ENCODE measurements around the gene ARMC10.
A peak's percentile ranks its signal among the peaks of the same experiment; 100 is the strongest.
"Not testable (repeated sequence)": the region's sequence is repeated elsewhere in the genome, so short reads cannot be mapped to it uniquely, and the experiment has no call there.

The ARMC10 gene

GRCh38 chr7:103079836-103080235 lies 4.9 kb downstream of the ARMC10 start:
- no peak for DNase-seq

DNA sequence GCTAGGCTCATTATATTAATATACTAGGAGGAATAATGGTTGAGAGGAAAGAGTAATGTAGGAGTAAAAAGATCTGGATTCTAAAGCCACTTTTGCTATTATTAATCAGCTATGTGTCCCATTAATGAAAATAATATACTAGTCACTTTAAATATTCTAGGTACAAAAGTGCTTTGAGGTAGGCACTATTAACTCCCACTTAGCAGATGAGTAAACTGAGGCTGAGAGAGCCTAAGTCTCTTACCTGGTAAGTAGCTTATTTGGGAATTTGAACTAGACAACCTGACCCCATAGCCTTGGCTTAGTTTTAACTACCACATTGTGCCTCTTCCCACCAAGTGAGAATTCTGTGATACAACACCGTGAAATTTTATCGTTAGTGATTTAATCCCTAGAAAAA lies 6.0 kb downstream of the ARMC10 start:
- DNase-seq = no peak

GRCh38 chr7:103082497-103082896 lies 7.6 kb downstream of the ARMC10 start:
- no peak for DNase-seq

- DNase-seq = no peak
These were observed 8.3 kb downstream of the ARMC10 start for GRCh38 chr7:103083210-103083609.

DNA sequence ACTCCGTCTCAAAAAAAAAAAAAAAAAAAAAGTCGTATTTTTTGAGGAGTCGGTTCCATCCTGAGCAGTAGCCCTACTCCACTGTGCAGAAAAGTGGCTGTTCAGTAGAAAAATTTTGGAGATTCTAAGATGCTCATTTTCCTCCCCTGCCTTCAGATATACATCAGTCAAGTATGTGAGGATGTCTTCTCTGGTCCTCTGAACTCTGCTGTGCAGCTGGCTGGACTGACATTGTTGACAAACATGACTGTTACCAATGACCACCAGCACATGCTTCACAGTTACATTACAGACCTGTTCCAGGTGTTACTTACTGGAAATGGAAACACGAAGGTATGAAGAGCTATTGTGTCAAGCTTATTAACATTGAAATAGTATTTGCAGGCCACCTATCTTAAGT lies 17.4 kb downstream of the ARMC10 start:
- not testable (repeated sequence) for DNase-seq

DNA sequence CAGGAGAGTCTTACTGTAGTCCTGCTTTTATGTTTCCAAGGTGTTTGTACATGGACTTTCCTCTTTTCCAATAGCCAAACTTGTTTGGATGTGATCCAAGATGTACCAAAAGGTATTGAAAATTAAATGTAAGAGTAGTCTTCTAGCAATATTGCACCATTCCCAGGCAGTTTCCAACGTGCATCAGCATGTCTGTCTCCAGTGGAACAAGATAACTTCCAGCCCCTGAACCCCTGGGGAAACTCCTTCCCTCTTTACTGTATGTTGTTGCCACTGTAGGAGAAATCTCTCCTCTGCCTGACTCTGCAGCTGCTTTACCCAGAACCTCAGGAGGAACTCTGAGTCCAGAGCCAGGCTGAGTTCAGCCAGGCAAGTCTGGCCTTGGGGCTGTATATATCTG lies 18.5 kb downstream of the ARMC10 start:
- DNase-seq = no peak

DNA sequence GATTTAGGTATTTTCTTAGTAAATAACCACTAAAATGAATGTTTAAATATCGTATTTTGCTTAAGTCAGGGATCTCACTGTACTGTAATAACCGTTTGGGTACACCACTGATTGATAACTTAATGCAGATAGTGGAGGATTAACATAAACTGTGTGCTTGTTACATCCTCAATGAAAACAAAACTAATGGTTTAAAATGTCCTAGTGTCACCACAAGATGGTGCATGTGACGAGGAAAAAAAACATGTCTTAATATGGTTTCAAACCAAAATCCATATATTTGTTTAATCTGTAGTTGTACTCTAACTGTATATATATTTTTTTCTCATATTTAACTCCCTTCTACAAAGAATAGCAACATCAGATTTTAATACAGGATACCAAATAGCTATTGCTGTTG lies 19.2 kb downstream of the ARMC10 start:
- DNase-seq = no peak

DNA sequence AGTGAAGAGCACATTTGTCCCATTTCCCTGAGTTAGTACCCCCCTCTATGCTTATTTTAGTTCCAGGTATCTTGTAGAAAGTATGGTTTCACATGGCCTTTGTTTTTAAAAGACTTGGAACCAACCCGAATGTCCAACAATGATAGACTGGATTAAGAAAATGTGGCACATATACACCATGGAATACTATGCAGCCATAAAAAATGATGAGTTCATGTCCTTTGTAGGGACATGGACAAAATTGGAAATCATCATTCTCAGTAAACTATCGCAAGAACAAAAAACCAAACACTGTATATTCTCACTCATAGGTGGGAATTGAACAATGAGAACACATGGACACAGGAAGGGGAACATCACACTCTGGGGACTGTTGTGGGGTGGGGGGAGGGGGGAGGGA lies 20.6 kb downstream of the ARMC10 start:
- DNase-seq = not testable (repeated sequence)

DNA sequence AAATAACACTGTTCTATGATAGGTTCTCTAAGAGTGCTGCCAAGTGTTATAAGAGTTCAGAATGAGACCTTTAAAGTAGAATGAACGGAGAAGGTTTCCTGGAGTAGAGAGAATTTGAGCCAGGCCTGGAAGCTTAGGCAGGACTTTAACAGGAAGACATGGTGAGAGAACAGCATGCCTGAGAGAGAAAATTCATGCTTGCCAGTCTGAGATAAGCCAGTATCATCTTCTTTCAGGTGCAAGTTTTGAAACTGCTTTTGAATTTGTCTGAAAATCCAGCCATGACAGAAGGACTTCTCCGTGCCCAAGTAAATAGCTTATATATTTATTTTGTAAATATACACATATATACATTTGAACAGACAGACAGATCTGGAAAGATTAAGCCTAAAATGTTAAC lies 22.1 kb downstream of the ARMC10 start:
- no peak for DNase-seq

- DNase-seq = no peak
These were observed 25.4 kb downstream of the ARMC10 start for GRCh38 chr7:103100348-103100747.

DNA sequence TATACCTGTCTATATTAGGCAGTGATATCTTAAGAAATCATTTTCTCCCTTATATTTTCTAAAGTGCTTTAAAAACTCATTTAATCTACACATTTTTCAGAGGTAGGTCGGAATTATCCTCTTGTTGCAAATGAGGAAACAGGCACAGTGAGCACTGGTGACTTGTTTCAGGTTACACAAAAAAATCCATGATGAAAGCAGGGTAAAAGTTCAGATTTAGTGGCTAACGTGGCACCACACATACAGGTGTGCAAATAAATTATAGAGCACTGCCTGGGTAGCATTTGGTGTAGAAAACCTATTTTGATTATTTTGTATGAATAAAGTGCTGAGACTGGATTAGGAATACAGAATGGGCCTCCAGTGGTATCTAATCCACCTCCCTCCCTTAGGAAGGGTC lies 26.6 kb downstream of the ARMC10 start:
- no peak for DNase-seq

- no peak for DNase-seq
These were observed 31.2 kb downstream of the ARMC10 start for GRCh38 chr7:103106005-103106702.

DNA sequence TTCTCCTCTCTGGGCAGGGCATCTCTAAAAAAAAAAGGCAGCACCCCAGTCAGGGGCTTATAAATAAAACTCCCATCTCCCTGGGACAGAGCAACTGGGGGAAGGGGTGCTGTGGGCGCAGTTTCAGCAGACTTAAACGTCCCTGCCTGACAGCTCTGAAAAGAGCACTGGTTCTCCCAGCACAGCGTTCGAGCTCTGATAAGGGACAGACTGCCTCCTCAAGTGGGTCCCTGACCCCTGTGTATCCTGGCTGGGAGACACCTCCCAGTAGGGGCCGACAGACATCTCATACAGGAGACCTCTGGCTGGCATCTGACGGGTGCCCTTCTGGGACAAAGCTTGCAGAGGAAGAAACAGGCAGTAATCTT lies 31.7 kb downstream of the ARMC10 start:
- not testable (repeated sequence) for DNase-seq

GRCh38 chr7:103113164-103113563 lies 38.2 kb downstream of the ARMC10 start:
- no peak for DNase-seq

GRCh38 chr7:103114576-103115008 lies 39.7 kb downstream of the ARMC10 start:
- peak in 1 of 14 donors; percentile 41 for DNase-seq

DNA sequence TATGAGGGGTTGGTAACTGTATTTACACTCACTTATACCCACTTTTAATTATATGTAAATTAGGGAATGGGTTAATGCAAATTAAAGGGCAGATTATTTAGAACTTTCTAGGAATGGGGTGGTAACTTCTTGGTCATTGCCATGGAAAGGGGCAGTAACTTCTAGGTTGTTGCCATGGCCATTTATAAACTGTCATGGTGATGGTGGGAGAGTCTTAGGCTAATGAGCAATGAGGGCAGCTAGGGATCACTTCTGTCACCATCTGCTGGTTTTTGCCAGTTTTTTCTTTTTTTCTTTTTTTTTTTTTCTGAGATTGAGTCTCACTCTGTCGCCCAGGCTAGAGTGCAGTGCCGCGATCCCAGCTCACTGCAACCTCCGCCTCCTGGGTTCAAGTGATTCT lies 40.8 kb downstream of the ARMC10 start:
- DNase-seq = no peak

GRCh38 chr7:103116511-103116910 lies 41.6 kb downstream of the ARMC10 start:
- DNase-seq = no peak

GRCh38 chr7:103116991-103117390 lies 42.1 kb downstream of the ARMC10 start:
- peak in 5 of 14 donors; percentile 7 to 32 (median 24) for DNase-seq

GRCh38 chr7:103117465-103117864 lies 42.5 kb downstream of the ARMC10 start:
- DNase-seq = no peak

- no peak for DNase-seq
These were observed 44.9 kb downstream of the ARMC10 start for GRCh38 chr7:103119791-103120291.

DNA sequence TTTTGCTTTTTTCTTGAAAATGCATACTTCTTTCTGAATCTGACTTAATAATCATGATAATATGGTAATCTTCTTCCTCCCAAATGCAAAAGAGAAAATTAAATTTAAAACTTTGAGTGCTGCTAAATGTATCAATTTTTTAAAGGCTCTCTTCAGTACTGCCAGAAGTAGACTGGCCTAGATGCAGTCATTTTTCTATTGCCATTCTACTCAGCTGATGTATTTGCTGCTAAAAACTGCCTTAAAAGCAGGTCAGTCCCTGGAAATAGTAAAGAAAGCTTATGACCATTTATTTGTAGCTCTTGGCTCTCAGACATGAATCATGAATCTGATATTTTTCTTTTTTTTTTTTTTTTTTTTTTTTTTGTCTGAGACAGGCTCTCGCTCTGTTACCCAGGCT lies 45.4 kb downstream of the ARMC10 start:
- DNase-seq = no peak

GRCh38 chr7:103121641-103122040 lies 46.7 kb downstream of the ARMC10 start:
- no peak for DNase-seq

DNA sequence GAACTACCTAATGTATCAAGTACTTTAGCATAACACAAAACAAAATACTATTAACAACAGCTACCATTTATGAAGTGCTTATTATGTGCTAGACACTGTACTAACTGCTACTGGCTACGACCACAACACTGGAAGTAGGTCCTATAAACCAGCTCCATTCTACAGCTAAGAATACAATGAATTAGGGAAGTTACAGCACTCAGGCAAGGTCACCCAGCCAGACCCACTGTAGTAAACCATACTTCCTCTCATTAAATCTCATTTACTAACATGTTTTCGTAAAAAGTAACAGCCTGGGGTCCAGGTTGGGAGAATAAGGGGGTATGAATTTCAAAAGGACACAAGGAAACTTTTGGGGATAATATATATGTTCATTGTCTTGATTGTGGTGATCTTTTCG lies 48.6 kb downstream of the ARMC10 start:
- no peak for DNase-seq

- no peak for DNase-seq
These were observed 49.6 kb downstream of the ARMC10 start for GRCh38 chr7:103124429-103124979.

Measured in C1 segment of cervical spinal cord (tissue), 14 donors.